Vagina (tissue), 2 donors: ENCODE data around the gene TBC1D24.

ENCODE experiments used
- CTCF ChIP-seq, 3 experiments: fragments of 450-650 bp in 2 of 3; fragments of 200-600 bp in 1 of 3; sonication (generic) in 1 of 3; IDR thresholded peaks; one replicate each; pipeline ENCODE4 v1.5.1; 2017 to 2019; ENCODE audit warnings: antibody characterized with exemption in 3 of 3, mild to moderate bottlenecking in 2 of 3, moderate library complexity in 2 of 3
- POLR2AphosphoS5 ChIP-seq, 2 donors: sonication (generic); formaldehyde crosslinking; IDR thresholded peaks; one replicate each; pipeline ENCODE4 v1.9.0; 2017; ENCODE audit warnings: antibody characterized with exemption in 2 of 2, mild to moderate bottlenecking in 2 of 2, low read depth in 1 of 2; ENCODE audit not compliant: insufficient read depth in 1 of 2

- no peak for TF ChIP-seq POLR2AphosphoS5 (IDR thresholded peaks at IDR 0.05; ENCODE audit: insufficient read depth in 1 of 2, low read depth in 1 of 2)
- no peak for TF ChIP-seq CTCF (IDR thresholded peaks at IDR 0.05)
Observed at GRCh38 chr16:2438121-2438520, 36.8 kb upstream of the TBC1D24 start.
